ENCODE results near the gene SLC6A7.

DNA sequence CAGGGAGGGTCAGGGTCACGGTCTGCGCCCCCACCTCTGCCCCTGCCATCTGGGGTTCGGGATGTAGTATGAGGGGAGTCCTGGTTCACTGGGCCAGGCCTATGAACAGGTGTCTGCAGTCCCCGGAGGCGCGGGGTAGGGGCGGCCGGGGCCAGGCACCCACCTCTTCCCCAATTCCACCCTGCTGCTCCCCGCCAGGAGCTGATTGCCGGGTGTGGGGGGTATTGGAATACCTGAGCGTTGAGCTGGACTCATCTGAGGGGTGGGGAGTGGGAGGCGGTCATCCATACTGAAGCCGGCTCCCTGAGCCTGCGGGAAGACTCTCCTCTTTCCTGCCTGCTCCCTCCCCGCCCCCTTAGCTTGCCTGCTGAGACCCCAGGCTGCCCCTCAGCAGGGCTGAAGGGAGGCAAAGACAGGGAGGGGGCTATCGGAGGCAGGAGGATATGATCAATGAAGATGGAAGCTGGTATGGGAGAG, 679 bp downstream of the SLC6A7 start:
- TF ChIP-seq, protein P1, sequence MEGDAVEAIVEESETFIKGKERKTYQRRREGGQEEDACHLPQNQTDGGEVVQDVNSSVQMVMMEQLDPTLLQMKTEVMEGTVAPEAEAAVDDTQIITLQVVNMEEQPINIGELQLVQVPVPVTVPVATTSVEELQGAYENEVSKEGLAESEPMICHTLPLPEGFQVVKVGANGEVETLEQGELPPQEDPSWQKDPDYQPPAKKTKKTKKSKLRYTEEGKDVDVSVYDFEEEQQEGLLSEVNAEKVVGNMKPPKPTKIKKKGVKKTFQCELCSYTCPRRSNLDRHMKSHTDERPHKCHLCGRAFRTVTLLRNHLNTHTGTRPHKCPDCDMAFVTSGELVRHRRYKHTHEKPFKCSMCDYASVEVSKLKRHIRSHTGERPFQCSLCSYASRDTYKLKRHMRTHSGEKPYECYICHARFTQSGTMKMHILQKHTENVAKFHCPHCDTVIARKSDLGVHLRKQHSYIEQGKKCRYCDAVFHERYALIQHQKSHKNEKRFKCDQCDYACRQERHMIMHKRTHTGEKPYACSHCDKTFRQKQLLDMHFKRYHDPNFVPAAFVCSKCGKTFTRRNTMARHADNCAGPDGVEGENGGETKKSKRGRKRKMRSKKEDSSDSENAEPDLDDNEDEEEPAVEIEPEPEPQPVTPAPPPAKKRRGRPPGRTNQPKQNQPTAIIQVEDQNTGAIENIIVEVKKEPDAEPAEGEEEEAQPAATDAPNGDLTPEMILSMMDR (conservative IDR thresholded peaks at IDR 0.05; ENCODE audit: low read length), result no peak
- no peak for TF ChIP-seq EZH2phosphoT487 (IDR thresholded peaks at IDR 0.05; ENCODE audit: borderline replicate concordance)

Measured in Loucy (cell line).